Measurements from ENCODE around the gene FRRS1.

GRCh38 chr1:99789715-99790114 is 23.3 kb upstream of the FRRS1 start:
- TF ChIP-seq CTCF (IDR thresholded peaks at IDR 0.05): no peak
- TF ChIP-seq EP300 (IDR thresholded peaks at IDR 0.05): no peak
- no peak for TF ChIP-seq POLR2A (IDR thresholded peaks at IDR 0.05)
